Type B pancreatic cell (in vitro differentiated cells): Measurements from ENCODE around the gene GALNT10. TPM values are rescaled to one million over a fixed set of nuclear protein-coding genes. Genes with fewer than 3 reads are reported as not detected.

Experiments
- DNase-seq: peaks from one replicate; pipeline ENCODE4 v3.0.0; 2021; ENCODE audit warnings: mixed read lengths; ENCODE audit not compliant: unreplicated experiment; ENCODE audit errors: extremely low spot score
- H3K27ac Mint-ChIP-seq: 2 replicates; pipeline ENCODE4 v1.8.0; 2021; ENCODE audit warnings: mild to moderate bottlenecking, mixed read lengths
- H3K27me3 Mint-ChIP-seq: 2 replicates; pipeline ENCODE4 v1.8.0; 2021; ENCODE audit warnings: mixed read lengths
- H3K36me3 Mint-ChIP-seq: 2 replicates; pipeline ENCODE4 v1.8.0; 2021; ENCODE audit warnings: mixed read lengths
- H3K4me1 Mint-ChIP-seq: one replicate; pipeline ENCODE4 v1.8.0; 2021; ENCODE audit warnings: mixed read lengths; ENCODE audit not compliant: unreplicated experiment
- H3K4me3 Mint-ChIP-seq: 2 replicates; pipeline ENCODE4 v1.8.0; 2021; ENCODE audit warnings: mild to moderate bottlenecking, mixed read lengths
- H3K9me3 Mint-ChIP-seq: 2 replicates; pipeline ENCODE4 v1.8.0; 2021; ENCODE audit warnings: mixed read lengths
- CTCF ChIP-seq: fragments of 200-600 bp; sonication (generic); conservative IDR thresholded peaks from 2 replicates; pipeline ENCODE4 v1.5.0; 2021; ENCODE audit warnings: antibody characterized with exemption, mild to moderate bottlenecking
- total RNA-seq: library from RNA; stranded (reverse); gene quantifications from 2 replicates; pipeline ENCODE4 v1.2.1, GENCODE V29; 2021; ENCODE audit warnings: low replicate concordance

GALNT10 gene
- total RNA-seq, 1 donor from 2014 or later, result 23.0 TPM

GRCh38 chr5:154285661-154286408 lies 95.3 kb downstream of the GALNT10 start:
- Mint-ChIP-seq H3K9me3 (no peaks in the 10 kb centered on the region), H3K27me3 (no peaks in the 10 kb centered on the region), H3K4me1 (peaks cover 39% of the 10 kb centered on the region), H3K36me3 (peaks cover 4% of the 10 kb centered on the region), H3K27ac (peak overlapping the region; percentile 38), H3K4me3 (no peak overlapping the region)
- DNase-seq, result no peak
- TF ChIP-seq CTCF, result no peak

- no peaks in the 10 kb centered on the region for H3K9me3 Mint-ChIP-seq
- peaks cover 39% of the 10 kb centered on the region for H3K4me1 Mint-ChIP-seq
- peaks cover 4% of the 10 kb centered on the region for H3K36me3 Mint-ChIP-seq
- no peak overlapping the region for H3K4me3 Mint-ChIP-seq
- no peaks in the 10 kb centered on the region for H3K27me3 Mint-ChIP-seq
- TF ChIP-seq CTCF, result no peak
- no peak for DNase-seq
- H3K27ac Mint-ChIP-seq, result peak overlapping the region; percentile 42
Observed at GRCh38 chr5:154286557-154286956, 96.0 kb downstream of the GALNT10 start.

GRCh38 chr5:154287136-154287535 lies 96.6 kb downstream of the GALNT10 start:
- TF ChIP-seq CTCF, result no peak
- Mint-ChIP-seq H3K27me3 (no peaks in the 10 kb centered on the region), H3K36me3 (peaks cover 4% of the 10 kb centered on the region), H3K4me1 (peaks cover 39% of the 10 kb centered on the region), H3K27ac (peak overlapping the region; percentile 19), H3K9me3 (no peaks in the 10 kb centered on the region), H3K4me3 (no peak overlapping the region)
- DNase-seq, result no peak

DNA sequence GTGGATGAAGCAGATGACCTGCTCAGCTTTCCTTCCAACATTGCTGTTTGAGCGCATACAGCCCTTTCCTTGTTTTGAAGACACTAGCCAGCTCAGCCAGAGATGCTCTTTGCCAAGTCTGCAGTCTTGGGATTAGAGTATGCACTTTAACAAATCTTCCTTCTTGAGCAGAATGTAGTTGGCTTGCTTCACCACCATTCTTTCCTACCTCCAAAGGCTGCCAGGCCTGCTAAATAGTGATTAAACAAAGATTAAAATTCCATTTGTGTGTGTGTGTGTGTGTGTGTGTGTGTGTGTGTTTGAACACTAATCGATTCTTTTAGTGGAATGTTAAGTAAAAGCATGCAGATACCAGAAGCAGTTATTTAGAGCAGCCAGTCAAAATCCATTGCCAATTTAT lies 97.6 kb downstream of the GALNT10 start:
- Mint-ChIP-seq H3K27ac (no peak overlapping the region), H3K4me1 (peaks cover 45% of the 10 kb centered on the region), H3K36me3 (peaks cover 8% of the 10 kb centered on the region), H3K27me3 (no peaks in the 10 kb centered on the region), H3K9me3 (no peaks in the 10 kb centered on the region), H3K4me3 (no peak overlapping the region)
- no peak for DNase-seq
- no peak for TF ChIP-seq CTCF

- Mint-ChIP-seq H3K27ac (no peak overlapping the region), H3K27me3 (no peaks in the 10 kb centered on the region), H3K36me3 (peaks cover 3% of the 10 kb centered on the region), H3K4me1 (peaks cover 32% of the 10 kb centered on the region), H3K4me3 (no peak overlapping the region), H3K9me3 (no peaks in the 10 kb centered on the region)
- DNase-seq, result no peak
- TF ChIP-seq CTCF, result no peak
Observed at GRCh38 chr5:154291917-154292316, 101.4 kb downstream of the GALNT10 start.

DNA sequence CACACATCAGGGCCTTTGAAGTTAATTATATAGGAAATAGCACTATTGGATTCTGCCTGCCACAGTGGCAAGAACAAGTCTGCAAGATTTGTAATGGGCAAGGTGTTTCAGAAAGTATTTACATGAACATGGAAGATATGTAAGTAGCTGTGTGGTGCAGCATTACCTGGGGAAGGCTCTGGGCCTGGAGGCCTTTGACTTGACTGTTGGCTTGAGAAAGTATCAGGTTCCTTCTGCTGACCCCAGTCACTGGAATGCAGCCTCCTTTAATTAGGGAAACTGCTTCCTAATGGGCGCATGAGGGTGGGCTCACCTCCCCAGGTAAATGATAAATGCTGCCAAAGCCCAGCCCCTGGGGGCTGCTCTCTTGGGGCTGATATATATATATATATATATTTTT lies 102.7 kb downstream of the GALNT10 start:
- Mint-ChIP-seq H3K4me3 (no peak overlapping the region), H3K9me3 (no peaks in the 10 kb centered on the region), H3K36me3 (peaks cover 3% of the 10 kb centered on the region), H3K4me1 (peaks cover 21% of the 10 kb centered on the region), H3K27ac (no peak overlapping the region), H3K27me3 (no peaks in the 10 kb centered on the region)
- no peak for TF ChIP-seq CTCF
- no peak for DNase-seq
